ENCODE data around the gene MANF.

MANF gene

GRCh38 chr3:51400166-51400565, 15.1 kb downstream of the MANF start:
- no peaks in the 10 kb centered on the region for H4K20me1 ChIP-seq (ENCODE audit: low read depth, low read length)
- H3K9me2 ChIP-seq (replicated peaks; ENCODE audit: insufficient read depth, low read length) = no peaks in the 10 kb centered on the region
- peaks cover 12% of the 10 kb centered on the region for H3K36me3 ChIP-seq (ENCODE audit: low read length)
- H3K27me3 ChIP-seq (ENCODE audit: low read length) = no peaks in the 10 kb centered on the region
- H3K79me2 ChIP-seq (ENCODE audit: insufficient read depth, low read length) = peaks cover 4% of the 10 kb centered on the region; the same call in 1 of the 2 replicates
- H3K4me3 ChIP-seq (ENCODE audit: insufficient read depth, low read length, poor library complexity, severe bottlenecking) = no peak overlapping the region
- H3F3A ChIP-seq (ENCODE audit: insufficient read depth) = peaks cover 10% of the 10 kb centered on the region
- H3K4me2 ChIP-seq (ENCODE audit: low read depth, low read length, poor library complexity, severe bottlenecking) = no peak overlapping the region
- H2AFZ ChIP-seq (ENCODE audit: low read depth, low read length, severe bottlenecking) = no peak overlapping the region
- H3K9me3 ChIP-seq (ENCODE audit: insufficient read depth, low read length) = no peaks in the 10 kb centered on the region
- no peak for TF ChIP-seq EZH2phosphoT487 (conservative IDR thresholded peaks at IDR 0.05; ENCODE audit: low read length)
- TF ChIP-seq CTCF (IDR thresholded peaks at IDR 0.05; ENCODE audit: insufficient read depth, low read length, poor library complexity, severe bottlenecking) = no peak
- H3K27ac ChIP-seq (ENCODE audit: low read depth, low read length) = no peak overlapping the region
- no peak overlapping the region for H3K9ac ChIP-seq (ENCODE audit: low read length)

GRCh38 chr3:51401735-51402134, 16.6 kb downstream of the MANF start:
- H3K9me2 ChIP-seq (replicated peaks; ENCODE audit: insufficient read depth, low read length) = no peaks in the 10 kb centered on the region
- no peak overlapping the region for H3K4me2 ChIP-seq (ENCODE audit: low read depth, low read length, poor library complexity, severe bottlenecking)
- H3K27ac ChIP-seq (ENCODE audit: low read depth, low read length) = no peak overlapping the region
- no peak for TF ChIP-seq EZH2phosphoT487 (conservative IDR thresholded peaks at IDR 0.05; ENCODE audit: low read length)
- no peak for TF ChIP-seq CTCF (IDR thresholded peaks at IDR 0.05; ENCODE audit: insufficient read depth, low read length, poor library complexity, severe bottlenecking)
- H3K79me2 ChIP-seq (ENCODE audit: insufficient read depth, low read length) = peaks cover 8% of the 10 kb centered on the region; the same call in 1 of the 2 replicates
- H4K20me1 ChIP-seq (ENCODE audit: low read depth, low read length) = no peaks in the 10 kb centered on the region
- H3F3A ChIP-seq (ENCODE audit: insufficient read depth) = peaks cover under 1% of the 10 kb centered on the region; the same call in 1 of the 2 replicates
- no peaks in the 10 kb centered on the region for H3K9me3 ChIP-seq (ENCODE audit: insufficient read depth, low read length)
- H2AFZ ChIP-seq (ENCODE audit: low read depth, low read length, severe bottlenecking) = no peak overlapping the region
- peaks cover 12% of the 10 kb centered on the region for H3K36me3 ChIP-seq (ENCODE audit: low read length)
- H3K27me3 ChIP-seq (ENCODE audit: low read length) = no peaks in the 10 kb centered on the region
- H3K4me3 ChIP-seq (ENCODE audit: insufficient read depth, low read length, poor library complexity, severe bottlenecking) = no peak overlapping the region
- no peak overlapping the region for H3K9ac ChIP-seq (ENCODE audit: low read length)

- Histone ChIP-seq H2AFZ (ENCODE audit: low read depth, low read length, severe bottlenecking) (no peak overlapping the region), H3K4me3 (ENCODE audit: insufficient read depth, low read length, poor library complexity, severe bottlenecking) (no peak overlapping the region), H3K79me2 (ENCODE audit: insufficient read depth, low read length) (peaks cover 14% of the 10 kb centered on the region), H3K9ac (ENCODE audit: low read length) (no peak overlapping the region), H3F3A (ENCODE audit: insufficient read depth) (no peaks in the 10 kb centered on the region), H3K4me2 (ENCODE audit: low read depth, low read length, poor library complexity, severe bottlenecking) (no peak overlapping the region), H3K27ac (ENCODE audit: low read depth, low read length) (no peak overlapping the region), H4K20me1 (ENCODE audit: low read depth, low read length) (no peaks in the 10 kb centered on the region), H3K36me3 (ENCODE audit: low read length) (peaks cover 14% of the 10 kb centered on the region), H3K27me3 (ENCODE audit: low read length) (no peaks in the 10 kb centered on the region), H3K9me2 (replicated peaks; ENCODE audit: insufficient read depth, low read length) (no peaks in the 10 kb centered on the region), H3K9me3 (ENCODE audit: insufficient read depth, low read length) (no peaks in the 10 kb centered on the region)
- TF ChIP-seq CTCF (IDR thresholded peaks at IDR 0.05; ENCODE audit: insufficient read depth, low read length, poor library complexity, severe bottlenecking) (no peak), EZH2phosphoT487 (conservative IDR thresholded peaks at IDR 0.05; ENCODE audit: low read length) (no peak)
Measured at GRCh38 chr3:51403675-51404074, 18.6 kb downstream of the MANF start.

Data from SU-DHL-6 (cell line).